GM12892 (cell line): ENCODE data around the gene OR10A6.

Experiments used
- POLR2A ChIP-seq: IDR thresholded peaks from 2 replicates; pipeline ENCODE4 v1.6.1; 2011; ENCODE audit warnings: low read depth, low read length, control low read depth
- POLR2AphosphoS5 ChIP-seq: IDR thresholded peaks from 2 replicates; pipeline ENCODE4 v1.6.1; 2011; ENCODE audit warnings: low read depth, low read length, control low read depth

- TF ChIP-seq POLR2AphosphoS5 (no peak), POLR2A (no peak)
Observed at GRCh38 chr11:7909585-7910285, 21.3 kb downstream of the OR10A6 start.
